ENCODE measurements around the gene PRKCZ. TPM values are rescaled to one million over a fixed set of nuclear protein-coding genes. Genes with fewer than 3 reads are reported as not detected.

Gene PRKCZ
- total and polyA plus RNA-seq, 2 of the 4 experiments (the other 2 are of a cell fraction) = 2.0 to 3.5 TPM

DNA sequence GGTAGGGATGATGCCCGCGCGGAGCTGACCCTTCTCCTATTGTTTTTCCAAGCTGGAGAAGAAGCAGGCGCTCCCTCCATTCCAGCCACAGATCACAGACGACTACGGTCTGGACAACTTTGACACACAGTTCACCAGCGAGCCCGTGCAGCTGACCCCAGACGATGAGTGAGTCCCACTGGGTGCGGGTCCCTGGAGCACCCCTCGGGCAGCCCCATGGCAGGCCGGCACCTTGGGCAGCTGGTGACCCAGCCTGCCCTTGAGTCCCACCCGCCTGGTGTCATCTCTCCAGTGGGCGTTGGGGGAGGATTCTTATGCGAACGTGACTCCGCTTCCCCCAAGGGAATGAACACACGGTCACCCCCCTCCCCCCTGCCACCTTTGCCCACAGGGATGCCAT lies 134.3 kb downstream of the PRKCZ start:
- Histone ChIP-seq H3K9me1 (ENCODE audit: insufficient read depth, low read length) (no peaks in the 10 kb centered on the region), H2AK5ac (ENCODE audit: low read depth, low read length) (no peak overlapping the region), H3K79me1 (ENCODE audit: low read depth in 1 of 2, low read length in 2 of 2) (peaks cover 4 to 15% of the 10 kb centered on the region in 2 experiments; a peak in 3 of 4 replicates), H3K36me3 (ENCODE audit: control insufficient read depth, insufficient read depth, low read length) (peaks cover 9% of the 10 kb centered on the region; the same call in 1 of the 2 replicates), H3K18ac (ENCODE audit: low read depth, low read length) (no peak overlapping the region), H3K4me2 (ENCODE audit: low read depth, low read length) (no peak overlapping the region), H3K9me3 (ENCODE audit: control insufficient read depth, insufficient read depth, low read length) (no peaks in the 10 kb centered on the region), H3K27ac (ENCODE audit: insufficient read depth, low read length) (no peak overlapping the region), H3K23ac (ENCODE audit: low read depth, low read length) (no peak overlapping the region), H4K91ac (ENCODE audit: insufficient read depth, low read depth, low read length) (no peak overlapping the region), H2BK5ac (ENCODE audit: low read depth, low read length, poor library complexity, severe bottlenecking) (no peak overlapping the region), H2BK120ac (ENCODE audit: low read depth, low read length) (no peak overlapping the region), H3K14ac (replicated peaks; ENCODE audit: low read depth, low read length) (no peak overlapping the region), H4K5ac (ENCODE audit: low read depth, low read length) (no peak overlapping the region), H2AFZ (replicated peaks; ENCODE audit: low read length, poor library complexity) (no peak overlapping the region), H2BK20ac (ENCODE audit: low read depth, low read length) (no peak overlapping the region), H3K9ac (ENCODE audit: low read depth, low read length) (no peak overlapping the region), H2AK9ac (replicated peaks; ENCODE audit: low read depth, low read length, poor library complexity) (no peak overlapping the region), H4K8ac (ENCODE audit: low read depth in 2 of 2, low read length in 2 of 2) (no peak overlapping the region), H3K56ac (ENCODE audit: extremely low read depth, insufficient read depth, low read length) (no peak overlapping the region), H4K20me1 (ENCODE audit: insufficient read depth, low read length) (0 out of 2 replicates have a peak, but pooled peaks cover under 1% of the 10 kb centered on the region), H3K27me3 (ENCODE audit: control insufficient read depth, insufficient read depth, low read length) (no peaks in the 10 kb centered on the region), H3K4me1 (ENCODE audit: control insufficient read depth, insufficient read depth, low read length) (0 out of 2 replicates have a peak, but pooled peaks cover 1% of the 10 kb centered on the region), H3K4ac (ENCODE audit: low read depth, low read length) (no peak overlapping the region), H3K4me3 (ENCODE audit: insufficient read depth, low read depth, low read length) (no peak overlapping the region), H2BK15ac (ENCODE audit: low read depth, low read length) (no peak overlapping the region)
- in situ Hi-C loops (cut with MboI; ENCODE audit: low sequenced_read_pairs) (loop anchor here (25.0 kb wide), 1 partner anchor 353 kb away; the partner anchor contains the start of genes HES5 and PANK4), intact Hi-C loops (cut with micrococcal nuclease) (no loop called here), dilution Hi-C loops (cut with HindIII; ENCODE audit: low sequenced_read_pairs, unreplicated experiment) (no loop called here)
- no peak for TF ChIP-seq SMC3 (IDR thresholded peaks at IDR 0.05; ENCODE audit: low read depth, low read length)
- no peak for TF ChIP-seq RAD21 (IDR thresholded peaks at IDR 0.05; ENCODE audit: low read length)
- no peak for TF ChIP-seq MXI1 (IDR thresholded peaks at IDR 0.05; ENCODE audit: borderline replicate concordance, low read depth, low read length)
- no peak for TF ChIP-seq USF2 (IDR thresholded peaks at IDR 0.05; ENCODE audit: low read depth, low read length)
- TF ChIP-seq CEBPB (IDR thresholded peaks at IDR 0.05; ENCODE audit: low read depth, low read length) = no peak
- no peak for TF ChIP-seq CTCF (conservative IDR thresholded peaks at IDR 0.05; ENCODE audit: low read depth, low read length)
- TF ChIP-seq MAZ (IDR thresholded peaks at IDR 0.05; ENCODE audit: borderline replicate concordance, low read depth, low read length) = no peak
- no peak for TF ChIP-seq RFX5 (IDR thresholded peaks at IDR 0.05; ENCODE audit: low read depth, low read length)
- no peak for TF ChIP-seq POLR2A (IDR thresholded peaks at IDR 0.05; ENCODE audit: low read depth, low read length)
- no peak for TF ChIP-seq BHLHE40 (IDR thresholded peaks at IDR 0.05; ENCODE audit: low read depth, low read length)
- TF ChIP-seq, protein P1, sequence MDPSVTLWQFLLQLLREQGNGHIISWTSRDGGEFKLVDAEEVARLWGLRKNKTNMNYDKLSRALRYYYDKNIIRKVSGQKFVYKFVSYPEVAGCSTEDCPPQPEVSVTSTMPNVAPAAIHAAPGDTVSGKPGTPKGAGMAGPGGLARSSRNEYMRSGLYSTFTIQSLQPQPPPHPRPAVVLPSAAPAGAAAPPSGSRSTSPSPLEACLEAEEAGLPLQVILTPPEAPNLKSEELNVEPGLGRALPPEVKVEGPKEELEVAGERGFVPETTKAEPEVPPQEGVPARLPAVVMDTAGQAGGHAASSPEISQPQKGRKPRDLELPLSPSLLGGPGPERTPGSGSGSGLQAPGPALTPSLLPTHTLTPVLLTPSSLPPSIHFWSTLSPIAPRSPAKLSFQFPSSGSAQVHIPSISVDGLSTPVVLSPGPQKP (IDR thresholded peaks at IDR 0.05; ENCODE audit: borderline replicate concordance, low read depth, low read length) = no peak
- no peak for TF ChIP-seq NFE2L2 (IDR thresholded peaks at IDR 0.05; ENCODE audit: low read depth, low read length)
- no peak for TF ChIP-seq CHD1 (IDR thresholded peaks at IDR 0.05; ENCODE audit: low read depth, low read length)
- TF ChIP-seq FOS (IDR thresholded peaks at IDR 0.05; ENCODE audit: low read depth, low read length) = no peak
- no peak for TF ChIP-seq MAFK (IDR thresholded peaks at IDR 0.05; ENCODE audit: low read depth, low read length)
- WGBS, 2 experiments (ENCODE audit: extremely low coverage in 2 of 2, insufficient read length in 1 of 2) = 91% methylated on average over 11 of the region's 18 CpGs; no CpG with 5 or more reads in 1 of the 2 experiments
- no TSS peak for BruUV-seq (replicated peaks)
- DNase-seq (no peak), ATAC-seq (ENCODE audit: low read depth) (no peak)
- CTCF ChIA-PET = no interaction called here
- POLR2A ChIA-PET (ENCODE audit: unreplicated experiment) = no interaction called here
